ENCODE data around the gene PLOD2.

Gene PLOD2

DNA sequence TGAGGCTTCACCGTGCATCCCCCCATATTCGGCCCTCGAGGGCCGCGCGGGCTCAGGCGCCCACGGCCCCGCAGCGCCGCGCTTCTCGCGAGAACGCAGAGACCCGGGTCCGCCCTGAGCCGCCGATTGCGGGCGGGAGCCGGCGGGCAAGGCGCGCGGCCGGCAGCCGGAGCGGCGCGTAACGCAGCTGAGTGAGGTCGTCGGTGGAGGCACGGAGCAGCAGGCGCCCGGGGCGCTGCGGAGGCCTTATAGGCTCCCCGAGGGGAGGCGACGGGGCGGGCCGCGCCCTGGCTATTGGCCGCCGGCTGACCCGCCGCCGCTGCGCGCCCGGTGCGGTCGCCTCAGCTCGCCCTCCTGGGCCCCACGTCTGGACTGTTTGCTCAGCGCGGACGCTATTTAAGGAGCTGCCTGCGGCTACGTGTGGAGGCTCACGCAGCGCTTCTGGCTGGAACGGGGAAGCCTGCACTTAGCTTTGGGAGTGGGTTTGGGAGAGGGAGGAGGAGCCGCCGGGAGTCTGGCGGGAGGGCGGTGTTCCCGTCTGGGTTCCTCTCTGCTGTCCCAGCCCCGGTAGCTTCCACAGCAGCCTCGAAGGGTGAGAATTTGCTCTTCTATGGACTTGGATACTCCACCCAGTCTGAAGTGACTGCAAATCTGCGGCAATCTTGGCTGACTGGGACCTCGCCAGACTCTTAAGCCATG, at the start of gene PLOD2:
Gene PLOD2 (minus strand): TSS at position 221 of the 699 bp plus-strand sequence. CDS start 195 bp downstream, at position 26.
- peak; percentile 73 for DNase-seq

DNA sequence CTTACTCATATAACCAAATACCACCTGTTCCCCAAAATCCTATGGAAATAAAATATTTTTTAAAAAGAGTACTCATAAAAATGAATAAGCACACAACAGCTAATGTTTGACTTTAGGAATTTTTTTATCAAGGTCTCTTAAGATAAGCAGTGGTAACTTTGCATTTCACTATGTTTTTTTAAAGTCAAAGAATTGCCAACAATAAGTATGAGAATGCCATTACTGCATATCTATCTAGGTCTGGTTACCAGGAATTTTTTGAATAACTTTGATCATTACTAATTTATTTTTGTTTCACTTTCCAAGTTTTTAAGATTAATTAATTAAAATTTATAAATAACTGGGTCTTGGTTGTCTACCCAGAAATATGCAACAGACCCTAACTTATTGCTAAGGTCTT, 48.4 kb upstream of the PLOD2 start:
- DNase-seq, result no peak

- no peak for DNase-seq
Observed at GRCh38 chr3:146203776-146204175, 42.8 kb upstream of the PLOD2 start.

DNA sequence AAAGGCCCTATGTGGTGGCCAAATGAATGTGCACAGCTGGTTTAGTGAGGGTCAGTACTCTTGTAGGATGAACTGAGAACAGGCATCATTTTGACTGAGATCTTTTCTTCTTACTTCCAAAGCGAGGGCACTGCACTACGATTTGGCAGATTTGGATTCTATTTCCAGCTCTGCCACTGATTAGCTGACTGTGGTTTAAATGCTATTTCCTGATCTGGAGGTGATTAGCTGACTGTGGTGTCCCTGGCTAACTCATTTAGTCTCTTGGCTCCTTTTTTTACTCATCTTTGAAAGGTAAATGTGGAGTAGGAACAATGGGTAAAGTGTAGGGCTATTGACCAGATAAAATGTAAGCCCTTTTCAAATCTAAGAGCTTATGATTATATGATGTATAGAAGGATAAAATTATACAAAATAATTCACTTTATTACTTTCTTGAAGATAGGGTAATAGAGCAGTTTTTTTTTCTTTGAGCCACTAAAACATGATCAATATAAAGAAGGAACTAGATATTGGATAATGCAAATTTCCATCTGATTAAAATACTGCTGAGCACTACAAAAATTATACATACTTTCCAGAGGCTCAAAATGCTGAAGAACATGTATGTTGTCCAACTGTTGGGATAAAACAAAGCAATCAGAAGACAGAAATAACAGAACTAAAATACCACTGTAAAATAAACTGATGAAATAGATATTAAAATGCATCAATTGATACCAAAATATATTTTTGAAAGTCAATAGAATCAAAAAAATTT, 39.7 kb upstream of the PLOD2 start:
- DNase-seq, result no peak

GRCh38 chr3:146199762-146200161, 38.8 kb upstream of the PLOD2 start:
- no peak for DNase-seq

DNA sequence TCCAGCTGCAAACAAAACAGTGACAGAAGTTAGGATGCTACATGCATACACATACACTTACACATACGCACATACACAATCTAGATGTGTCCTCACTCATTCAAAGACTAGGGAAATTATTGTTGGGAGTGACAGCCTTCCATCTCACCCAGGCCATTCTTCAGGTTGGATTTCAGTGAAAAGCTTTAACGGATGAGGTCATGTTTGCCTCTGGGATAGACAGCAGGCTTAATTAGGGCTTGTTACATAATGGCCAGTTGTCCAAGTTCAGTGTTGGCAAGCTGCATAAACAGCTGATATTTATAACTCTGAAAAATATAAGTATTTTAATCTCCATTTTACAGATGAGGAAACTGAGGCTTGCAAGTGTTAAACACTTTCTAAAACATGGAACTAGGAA, 35.8 kb upstream of the PLOD2 start:
- no peak for DNase-seq

DNA sequence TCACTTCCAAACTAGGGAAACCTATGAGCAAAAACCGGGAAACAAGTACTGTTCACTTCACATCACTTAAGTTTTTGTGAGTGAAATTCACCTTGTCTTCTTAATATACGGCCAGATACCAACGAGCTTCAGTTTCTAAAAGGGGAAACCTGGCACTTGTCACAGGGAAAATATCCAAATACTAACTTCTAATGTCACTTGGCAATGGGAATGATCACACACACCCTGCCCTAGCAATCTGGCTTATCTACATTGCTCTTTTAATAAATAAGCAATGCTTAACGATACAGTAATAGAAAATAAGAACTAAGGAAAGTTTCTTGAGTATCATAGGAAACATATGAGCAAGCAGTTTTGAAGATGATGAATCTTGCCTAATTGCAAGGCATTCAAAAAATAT, 34.6 kb upstream of the PLOD2 start:
- DNase-seq, result no peak

- DNase-seq, result no peak
Observed at GRCh38 chr3:146195030-146195429, 34.0 kb upstream of the PLOD2 start.

DNA sequence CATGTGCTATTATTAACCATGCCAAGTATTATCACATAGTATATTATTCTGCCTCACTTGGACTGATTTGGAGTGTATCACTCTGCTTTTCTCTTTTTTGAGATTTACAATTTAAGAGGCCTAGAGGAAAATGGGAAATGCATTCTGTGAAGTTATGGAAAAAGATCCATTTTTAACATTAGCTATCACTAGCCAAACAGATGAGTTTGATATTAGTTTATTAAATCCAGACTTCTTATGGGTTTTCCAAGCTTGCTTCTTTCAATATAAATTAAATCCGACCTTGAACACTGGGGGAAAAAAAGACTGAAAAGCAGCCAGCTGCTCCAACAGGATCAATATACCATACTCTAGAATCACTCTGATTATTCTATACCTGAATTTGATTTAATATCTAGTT, 30.1 kb upstream of the PLOD2 start:
- no peak for DNase-seq

GRCh38 chr3:146189519-146190173, 28.7 kb upstream of the PLOD2 start:
- peak; percentile 51 for DNase-seq

DNA sequence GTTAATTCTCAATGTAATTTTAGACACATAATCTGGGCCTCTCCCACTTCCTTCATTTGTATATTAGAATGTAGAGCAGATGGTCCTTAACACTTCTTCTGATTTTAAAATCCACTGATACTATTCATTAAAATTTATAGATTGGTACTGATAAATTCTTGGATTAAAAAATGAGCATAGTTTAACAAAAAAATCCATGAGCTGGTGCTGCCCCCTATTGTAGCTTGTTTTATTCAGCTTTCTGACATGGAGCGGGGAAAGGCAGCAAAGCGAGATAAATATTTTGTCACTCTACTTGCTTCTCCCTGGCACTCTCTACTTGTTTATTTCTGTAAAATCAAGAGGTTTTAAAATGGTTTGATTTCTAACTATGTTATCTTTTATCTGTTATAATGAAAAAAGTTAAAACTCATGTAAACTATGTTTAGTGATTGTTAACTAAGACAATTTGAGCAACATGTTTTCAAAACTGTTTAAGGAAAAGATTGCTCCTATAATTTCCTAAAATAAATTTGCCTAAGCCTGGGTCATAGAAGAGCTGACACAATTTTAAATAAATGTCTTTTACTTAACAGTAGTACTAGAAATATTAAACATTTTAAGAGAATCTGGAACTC, 26.5 kb upstream of the PLOD2 start:
- DNase-seq, result peak; percentile 29

DNA sequence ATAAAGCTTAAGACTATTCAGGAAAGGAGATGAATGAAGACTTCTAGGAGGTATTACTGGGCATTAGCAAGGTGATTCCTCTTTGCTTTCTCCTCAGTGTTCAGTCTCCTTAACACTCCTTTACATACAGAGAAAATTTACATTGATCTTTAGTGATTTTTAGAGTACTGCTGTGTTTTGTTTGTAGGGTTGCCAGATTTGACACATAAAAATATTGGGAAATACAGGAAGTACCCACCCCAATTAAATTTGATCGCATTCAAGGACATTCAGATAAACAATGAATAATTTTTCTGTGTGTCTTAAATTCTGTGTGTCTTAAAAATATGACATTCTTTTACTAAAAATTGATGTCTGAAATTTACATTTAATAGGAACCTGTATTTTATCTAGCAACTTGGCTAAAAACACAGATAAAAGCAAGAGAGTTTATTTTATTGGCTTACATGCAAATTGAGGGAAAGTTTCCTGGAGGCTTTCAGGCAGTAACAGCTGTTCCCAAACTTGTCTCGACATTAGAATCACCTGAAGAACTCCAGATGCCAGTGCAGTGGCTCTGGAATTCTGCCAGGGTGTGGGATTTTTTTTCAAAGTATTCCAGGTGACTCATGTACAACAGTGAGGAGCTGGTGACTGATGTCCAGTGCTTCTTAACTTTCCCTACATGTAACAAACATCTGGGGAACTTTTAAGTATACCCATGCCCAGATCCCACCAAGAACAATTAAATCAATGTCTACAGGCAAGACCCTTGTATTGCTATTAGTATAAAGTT, 23.4 kb upstream of the PLOD2 start:
- no peak for DNase-seq

- no peak for DNase-seq
Observed at GRCh38 chr3:146181216-146181615, 20.2 kb upstream of the PLOD2 start.

DNA sequence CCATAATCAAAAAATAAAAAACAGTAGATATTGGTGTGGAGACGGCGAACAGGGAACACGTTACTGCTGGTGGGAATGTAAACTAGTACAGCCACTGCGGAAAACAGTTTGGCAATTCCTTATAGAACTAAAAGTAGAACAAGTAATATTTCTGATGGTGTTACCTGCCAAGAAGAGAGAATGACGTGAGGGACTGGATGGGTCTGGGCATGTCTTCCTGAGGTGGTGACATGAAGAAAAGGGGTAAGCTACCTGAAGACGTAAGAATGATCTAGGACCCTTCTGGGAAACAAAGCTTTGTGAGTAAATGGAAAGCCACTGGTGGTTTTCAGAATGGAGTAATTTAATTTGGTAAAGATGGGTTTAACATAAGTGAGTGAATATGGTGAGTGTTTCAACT, 19.4 kb upstream of the PLOD2 start:
- no peak for DNase-seq

DNA sequence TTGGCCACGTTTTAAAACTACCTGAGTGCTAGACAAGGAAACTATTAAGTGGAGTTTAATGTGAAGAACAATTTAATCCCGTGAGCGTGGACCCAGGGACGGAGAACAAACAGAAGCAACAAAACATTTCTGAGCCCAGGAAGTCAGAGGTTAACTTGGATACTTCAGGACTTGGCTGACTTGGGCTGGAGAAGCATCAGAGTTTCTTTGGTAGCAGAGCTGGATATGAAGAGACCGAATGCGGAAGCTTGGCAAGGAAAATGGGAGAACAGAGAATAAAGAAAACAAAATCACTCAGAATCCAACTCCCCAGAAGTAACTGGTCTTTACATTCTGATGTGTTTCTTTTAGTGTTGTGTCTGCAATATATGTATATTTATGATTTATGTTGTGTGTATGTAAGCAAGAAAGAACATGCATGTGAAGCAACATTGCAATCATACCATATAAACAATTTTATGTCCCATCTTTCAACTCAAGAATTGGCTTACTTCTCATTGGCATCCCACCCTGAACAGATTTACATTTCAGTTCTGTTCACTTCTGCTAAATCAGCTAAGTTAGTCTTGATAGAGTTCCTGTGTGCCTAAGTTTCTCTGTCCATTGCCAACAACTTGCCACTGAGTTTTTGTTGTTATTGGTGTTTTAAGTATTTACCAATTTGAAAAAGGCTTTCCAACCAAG, 17.2 kb upstream of the PLOD2 start:
- no peak for DNase-seq

GRCh38 chr3:146177519-146177918, 16.5 kb upstream of the PLOD2 start:
- DNase-seq, result no peak

GRCh38 chr3:146177072-146177471, 16.1 kb upstream of the PLOD2 start:
- no peak for DNase-seq

DNA sequence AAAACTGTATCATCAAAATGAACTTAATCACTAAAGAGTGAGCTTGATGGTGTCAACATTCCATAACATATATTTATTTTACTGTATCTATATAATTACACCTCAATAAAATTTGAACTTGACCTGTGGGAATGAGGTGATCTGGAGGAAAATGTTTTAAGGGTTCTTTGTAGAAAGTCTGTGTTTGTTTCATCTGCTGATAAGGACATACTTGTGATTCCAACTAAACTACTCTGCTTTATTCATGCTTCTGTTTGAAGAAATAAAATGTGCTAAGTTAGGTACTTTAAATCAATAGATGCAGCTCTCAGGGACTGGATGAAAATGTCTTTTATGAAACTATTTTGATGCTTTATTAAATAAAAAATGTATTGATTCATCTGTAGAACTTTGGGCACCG, 11.6 kb upstream of the PLOD2 start:
- no peak for DNase-seq

DNA sequence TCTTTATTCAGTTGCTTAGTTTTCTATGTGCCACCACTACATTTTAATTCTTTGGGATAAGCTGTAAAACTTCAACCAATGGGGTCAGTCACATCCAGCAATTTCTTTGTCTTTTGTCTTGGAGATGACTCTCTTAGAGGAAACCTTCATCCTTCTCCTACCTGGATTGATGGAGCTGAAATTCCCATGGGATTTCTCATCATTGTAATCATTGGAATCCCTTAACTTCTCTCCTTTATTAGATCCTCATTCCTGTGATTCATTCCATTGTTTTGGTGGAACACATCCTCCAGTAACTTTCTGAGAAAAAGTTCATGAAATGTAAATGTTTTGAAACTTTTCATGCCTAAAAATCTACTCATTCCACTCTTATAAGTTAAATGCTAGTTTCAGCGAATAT, 9.6 kb upstream of the PLOD2 start:
- DNase-seq, result no peak

DNA sequence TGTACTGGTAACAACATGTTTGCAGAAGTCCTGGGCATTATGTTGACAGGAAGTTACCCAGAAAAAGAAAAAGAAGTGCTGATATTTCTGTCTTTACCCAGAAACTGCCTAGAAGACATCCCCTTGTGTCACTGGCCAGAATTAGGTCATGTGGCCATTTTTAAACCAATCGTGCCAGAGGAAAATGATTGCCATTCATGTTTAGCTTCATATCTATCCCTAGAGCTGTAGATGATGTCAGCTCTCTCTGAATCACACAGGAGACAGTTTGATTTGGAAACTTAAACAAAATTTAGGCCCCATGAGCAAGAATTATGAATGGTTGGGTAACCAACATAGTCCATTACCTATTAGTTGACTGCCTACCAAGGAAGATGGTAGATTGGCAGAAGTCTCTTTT, 8.9 kb upstream of the PLOD2 start:
- DNase-seq, result no peak

DNA sequence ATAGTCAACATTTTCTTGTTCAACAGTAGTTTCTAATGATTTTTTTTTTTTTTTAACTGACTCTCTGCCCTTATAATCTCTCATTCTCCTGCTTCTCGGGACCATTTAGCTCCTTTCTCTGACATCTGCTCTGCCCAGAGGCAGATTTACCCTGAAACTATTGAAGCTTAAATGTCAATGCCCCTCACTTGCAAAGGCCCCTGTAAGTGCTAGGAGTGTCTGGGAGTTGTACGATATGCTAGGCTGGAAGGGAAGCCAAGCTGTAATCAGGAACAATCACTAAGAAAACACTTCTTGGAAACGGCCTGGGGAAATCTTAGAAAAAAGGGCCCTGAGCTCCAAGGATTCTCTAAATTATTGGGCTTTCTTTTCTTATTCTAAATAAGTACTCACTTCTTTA, 5.8 kb upstream of the PLOD2 start:
- no peak for DNase-seq

GRCh38 chr3:146166415-146166821, 5.4 kb upstream of the PLOD2 start:
- no peak for DNase-seq
